ENCODE data around the gene SHISA5. TPM values are rescaled to one million over a fixed set of nuclear protein-coding genes. Genes with fewer than 3 reads are reported as not detected.

SHISA5 gene
- total and polyA plus RNA-seq, 2 of the 8 experiments (the other 6 are each of a cell fraction or from before 2014, with no cell fraction given): 196 to 315 TPM

DNA sequence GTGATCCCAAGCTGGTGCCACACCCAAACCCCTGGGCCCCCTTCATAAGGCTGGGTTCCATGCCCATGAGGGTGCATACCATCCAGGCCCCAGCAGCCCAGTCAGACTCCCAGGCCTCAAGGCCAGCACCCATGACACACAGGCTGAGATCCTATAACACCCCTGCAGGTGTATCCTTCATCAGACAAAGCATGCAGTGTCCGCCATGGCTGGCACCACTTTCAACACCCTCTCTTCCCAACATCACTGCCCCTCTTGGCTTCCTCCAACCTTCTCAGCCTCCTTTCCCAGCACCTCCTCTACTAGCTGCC, 67.5 kb downstream of the SHISA5 start:
- Histone ChIP-seq H3K79me1 (ENCODE audit: low read depth, low read length) (peaks cover 3% of the 10 kb centered on the region; the same call in 1 of the 2 replicates), H4K91ac (replicated peaks; ENCODE audit: insufficient read length, low read length) (no peak overlapping the region), H2BK15ac (ENCODE audit: low read length) (no peak overlapping the region), H2BK20ac (ENCODE audit: low read length) (no peak overlapping the region), H3K14ac (ENCODE audit: insufficient read length) (no peak overlapping the region), H3K9ac (replicated peaks in 1 of 4; ENCODE audit: extremely low read depth in 1 of 4, low read depth in 3 of 4, low read length in 3 of 4) (no peak overlapping the region), H3K23ac (ENCODE audit: insufficient read length) (no peak overlapping the region), H4K8ac (ENCODE audit: extremely low read depth, insufficient read depth, low read length) (no peak overlapping the region), H2AFZ (ENCODE audit: low read length) (no peak overlapping the region), H3K79me2 (ENCODE audit: control insufficient read depth in 1 of 2, insufficient read depth in 2 of 2, low read length in 2 of 2) (peaks cover 5 to 37% of the 10 kb centered on the region in 2 experiments; a peak in 3 of 4 replicates), H3K27ac (ENCODE audit: low read depth, low read length) (no peak overlapping the region), H3K9me3 (ENCODE audit: insufficient read depth in 2 of 2, low read depth in 1 of 2, low read length in 1 of 2) (no peaks in the 10 kb centered on the region), H3K4me3 (ENCODE audit: extremely low read depth in 1 of 4, insufficient read depth in 2 of 4, low read depth in 3 of 4, low read length in 4 of 4) (no peak overlapping the region), H3K23me2 (ENCODE audit: low read depth, low read length) (peaks cover 3% of the 10 kb centered on the region; the same call in 1 of the 2 replicates), H3K56ac (replicated peaks; ENCODE audit: insufficient read length, low read depth, low read length) (no peak overlapping the region), H2BK120ac (replicated peaks; ENCODE audit: low read depth, low read length) (no peak overlapping the region), H3K36me3 (ENCODE audit: control insufficient read depth in 2 of 4, insufficient read depth in 4 of 4, low read length in 3 of 4) (peaks cover 4 to 28% (median 13%) of the 10 kb centered on the region in 4 experiments; a peak in 6 of 8 replicates), H4K20me1 (replicated peaks in 1 of 2; ENCODE audit: control insufficient read depth in 1 of 2, insufficient read depth in 2 of 2, low read length in 2 of 2) (peaks cover 0 to 5% of the 10 kb centered on the region in 2 experiments), H3K4me1 (replicated peaks in 1 of 4; ENCODE audit: control insufficient read depth in 3 of 4, insufficient read depth in 4 of 4, low read length in 3 of 4) (peaks cover 0 to 8% (median 3%) of the 10 kb centered on the region in 4 experiments; a peak in 4 of 7 replicates), H3K18ac (ENCODE audit: extremely low read depth, low read length) (no peak overlapping the region), H3K4ac (replicated peaks; ENCODE audit: insufficient read length, low read depth, low read length) (no peak overlapping the region), H3K4me2 (ENCODE audit: insufficient read depth in 1 of 2, low read depth in 2 of 2, low read length in 2 of 2) (no peak overlapping the region), H2AK5ac (ENCODE audit: low read depth, low read length) (no peak overlapping the region), H2BK12ac (ENCODE audit: low read depth, low read length) (no peak overlapping the region), H2BK5ac (ENCODE audit: low read depth, low read length) (no peak overlapping the region), H4K5ac (ENCODE audit: insufficient read length, low read depth, low read length) (no peak overlapping the region), H3K27me3 (replicated peaks in 1 of 4; ENCODE audit: control insufficient read depth in 3 of 4, extremely low read depth in 1 of 4, insufficient read depth in 3 of 4, low read length in 3 of 4) (no peaks in the 10 kb centered on the region)
- no peak for DNase-seq (ENCODE audit: low read depth in 1 of 2, low spot score in 2 of 2)
- POLR2A ChIA-PET (ENCODE audit: partially characterized antibody): interaction anchor here (0.6 to 31.5 kb wide), 25 partner anchors 7 to 249 kb away, joined by 3 to 650 read pairs (median 4); partner anchors contain the start of genes ATRIP, CCDC51, CDC25A and SHISA5
- CTCF ChIA-PET (ENCODE audit: partially characterized antibody): interaction anchor here (0.5 to 7.7 kb wide), 91 partner anchors 9 to 670 kb away, joined by 3 to 220 read pairs (median 5); partner anchors contain the start of genes ATRIP and SLC26A6
- FAIRE-seq: no peak
- WGBS, 2 experiments (ENCODE audit: extremely low coverage in 1 of 2, insufficient coverage in 1 of 2, insufficient read length in 1 of 2, insufficient replicate concordance in 2 of 2, low coverage in 1 of 2, low lambda C conversion rate in 2 of 2, missing lambda C conversion rate in 1 of 2): 37% methylated on average over 1 of the region's 1 CpG; no CpG with 5 or more reads in 1 of the 2 experiments
- TF ChIP-seq EZH2 (IDR thresholded peaks at IDR 0.05; ENCODE audit: low read depth, low read length, severe bottlenecking) (no peak), TAF7 (optimal IDR thresholded peaks at IDR 0.05; ENCODE audit: borderline replicate concordance, low read depth, low read length) (no peak), POLR2AphosphoS5 (IDR thresholded peaks at IDR 0.05; ENCODE audit: low read depth, low read length) (0 out of 2 replicates have a peak, but pooled peaks have one; percentile 4)

All from H1 (cell line).